H9 (cell line): ENCODE results near the gene BCAS2. TPM values are rescaled to one million over a fixed set of nuclear protein-coding genes. Genes with fewer than 3 reads are reported as not detected.

Source experiments
- DNase-seq: peaks from one replicate; pipeline ENCODE4 v3.0.0-alpha.2; 2017
- H2AFZ ChIP-seq: one replicate; pipeline ENCODE4 v1.6.1; 2013; ENCODE audit warnings: mild to moderate bottlenecking, low read length, control low read depth, moderate library complexity
- H2AK5ac ChIP-seq: 2 replicates; pipeline ENCODE4 v1.6.1; 2013; ENCODE audit warnings: low read length, control low read depth, mixed read lengths; ENCODE audit not compliant: insufficient read length
- H2BK120ac ChIP-seq: one replicate; pipeline ENCODE4 v1.6.1; 2013; ENCODE audit warnings: low read depth, mild to moderate bottlenecking, low read length, control low read depth, inconsistent platforms; ENCODE audit not compliant: poor library complexity, severe bottlenecking
- H2BK12ac ChIP-seq: 2 replicates; pipeline ENCODE4 v1.6.1; 2013; ENCODE audit warnings: low read length, control low read depth, mixed read lengths, low read depth; ENCODE audit not compliant: insufficient read length
- H2BK15ac ChIP-seq: 2 replicates; pipeline ENCODE4 v1.6.1; 2013; ENCODE audit warnings: low read depth, low read length, control low read depth
- H2BK20ac ChIP-seq: one replicate; pipeline ENCODE4 v1.6.1; 2013; ENCODE audit warnings: low read depth, mild to moderate bottlenecking, low read length, control low read depth, inconsistent platforms; ENCODE audit not compliant: poor library complexity, severe bottlenecking
- H2BK5ac ChIP-seq: 2 replicates; pipeline ENCODE4 v1.6.1; 2013; ENCODE audit warnings: low read length, control low read depth, mixed read lengths; ENCODE audit not compliant: insufficient read length
- H3K14ac ChIP-seq: 2 replicates; pipeline ENCODE4 v1.6.1; 2013; ENCODE audit warnings: low read length, control low read depth; ENCODE audit not compliant: insufficient read depth
- H3K18ac ChIP-seq: 2 replicates; pipeline ENCODE4 v1.6.1; 2013; ENCODE audit warnings: low read depth, mild to moderate bottlenecking, mixed read lengths, low read length, control low read depth; ENCODE audit not compliant: insufficient read length
- H3K23ac ChIP-seq: 2 replicates; pipeline ENCODE4 v1.6.1; 2013; ENCODE audit warnings: low read length, control low read depth, mixed read lengths, low read depth; ENCODE audit not compliant: insufficient read length
- H3K23me2 ChIP-seq: 2 replicates; pipeline ENCODE4 v1.6.1; 2013; ENCODE audit warnings: low read depth, mild to moderate bottlenecking, mixed read lengths, low read length, control low read depth; ENCODE audit not compliant: insufficient read length, poor library complexity, severe bottlenecking
- H3K27ac ChIP-seq: 2 replicates; pipeline ENCODE4 v1.5.1; 2013; ENCODE audit warnings: low read length, control low read depth, mixed read lengths, low read depth; ENCODE audit not compliant: insufficient read length
- H3K27me3 ChIP-seq: 2 replicates; pipeline ENCODE4 v1.6.1; 2013; ENCODE audit warnings: low read length, control low read depth, inconsistent platforms; ENCODE audit not compliant: insufficient read depth
- H3K4ac ChIP-seq: 2 replicates; pipeline ENCODE4 v1.6.1; 2013; ENCODE audit warnings: low read depth, mild to moderate bottlenecking, control low read depth, inconsistent platforms, low read length, moderate library complexity
- H3K4me1 ChIP-seq: 2 replicates; pipeline ENCODE4 v1.6.1; 2013; ENCODE audit warnings: low read length, control low read depth, inconsistent platforms; ENCODE audit not compliant: insufficient read depth
- H3K4me2 ChIP-seq: 2 replicates; pipeline ENCODE4 v1.6.1; 2013; ENCODE audit warnings: low read length, control low read depth, mixed read lengths; ENCODE audit not compliant: insufficient read length, insufficient read depth
- H3K56ac ChIP-seq: 2 replicates; pipeline ENCODE4 v1.6.1; 2013; ENCODE audit warnings: low read depth, mild to moderate bottlenecking, mixed read lengths, low read length, control low read depth; ENCODE audit not compliant: insufficient read length
- H3K79me1 ChIP-seq: 2 replicates; pipeline ENCODE4 v1.6.1; 2013; ENCODE audit warnings: low read depth, mild to moderate bottlenecking, moderate library complexity, low read length, control low read depth, inconsistent platforms; ENCODE audit not compliant: insufficient read depth, poor library complexity, severe bottlenecking
- H3K79me2 ChIP-seq: 2 replicates; pipeline ENCODE4 v1.6.1; 2013; ENCODE audit warnings: low read length, control low read depth, inconsistent platforms; ENCODE audit not compliant: insufficient read depth
- H3K9ac ChIP-seq: 2 replicates; pipeline ENCODE4 v1.6.1; 2013; ENCODE audit warnings: low read length, control low read depth, mixed read lengths; ENCODE audit not compliant: insufficient read length; ENCODE audit errors: extremely low read depth
- H3K9me3 ChIP-seq: one replicate; pipeline ENCODE4 v1.6.1; 2013; ENCODE audit warnings: low read depth, low read length, inconsistent platforms; ENCODE audit not compliant: control insufficient read depth
- H3T11ph ChIP-seq: one replicate; pipeline ENCODE4 v1.6.1; 2013; ENCODE audit warnings: mild to moderate bottlenecking, low read length, control low read depth, inconsistent platforms
- H4K20me1 ChIP-seq: one replicate; pipeline ENCODE4 v1.6.1; 2013; ENCODE audit not compliant: control insufficient read depth, insufficient read length, insufficient read depth
- H4K5ac ChIP-seq: 2 replicates; pipeline ENCODE4 v1.6.1; 2013; ENCODE audit warnings: low read depth, mild to moderate bottlenecking, mixed read lengths, low read length, control low read depth; ENCODE audit not compliant: insufficient read length
- H4K8ac ChIP-seq: replicated peaks from 2 replicates; pipeline ENCODE4 v1.6.1; 2013; ENCODE audit warnings: low read length, control low read depth, mixed read lengths, low read depth; ENCODE audit not compliant: insufficient read length
- H4K91ac ChIP-seq: 2 replicates; pipeline ENCODE4 v1.6.1; 2013; ENCODE audit warnings: low read depth, mild to moderate bottlenecking, moderate library complexity, mixed read lengths, low read length, control low read depth; ENCODE audit not compliant: insufficient read length
- H3K27ac Mint-ChIP-seq, 3 experiments: 2 replicates in 2 of 3; 3 replicates in 1 of 3; pipeline ENCODE4 v1.8.0; 2020 to 2021; ENCODE audit warnings: mixed read lengths in 3 of 3, mild to moderate bottlenecking in 1 of 3, moderate library complexity in 1 of 3
- H3K27me3 Mint-ChIP-seq: 2 replicates; pipeline ENCODE4 v1.8.0; 2021; ENCODE audit warnings: low read depth, mild to moderate bottlenecking, moderate library complexity, mixed read lengths
- H3K36me3 Mint-ChIP-seq, 3 experiments: 2 replicates in 2 of 3; 3 replicates in 1 of 3; pipeline ENCODE4 v1.8.0; 2020 to 2021; ENCODE audit warnings: low read depth in 3 of 3, mixed read lengths in 3 of 3; ENCODE audit not compliant: insufficient read depth in 1 of 3
- H3K4me1 Mint-ChIP-seq, 2 experiments: 2 replicates each; pipeline ENCODE4 v1.8.0; 2020; ENCODE audit warnings: mixed read lengths in 2 of 2
- H3K4me3 Mint-ChIP-seq, 2 experiments: 2 replicates in 1 of 2; 3 replicates in 1 of 2; pipeline ENCODE4 v1.8.0; 2020 to 2021; ENCODE audit warnings: mild to moderate bottlenecking in 2 of 2, mixed read lengths in 2 of 2, moderate library complexity in 1 of 2
- H3K9me3 Mint-ChIP-seq, 2 experiments: 2 replicates in 1 of 2; 3 replicates in 1 of 2; pipeline ENCODE4 v1.8.0; 2020; ENCODE audit warnings: mild to moderate bottlenecking in 2 of 2, mixed read lengths in 2 of 2, moderate library complexity in 1 of 2
- WGBS: extraction: QIAGEN DNeasy Blood & Tissue Kit; methylation state at CpG from one replicate; pipeline ENCODE4 v1.1.7; 2013; ENCODE audit warnings: missing lambda C conversion rate, low lambda C conversion rate, mixed read lengths; ENCODE audit not compliant: insufficient read length; ENCODE audit errors: extremely low coverage; 5-methylcytosine and 5-hydroxymethylcytosine counted together
- total RNA-seq: library from RNA; stranded (reverse); gene quantifications from 2 replicates; pipeline ENCODE4 v1.2.1, GENCODE V29; 2021
- TF ChIP-seq, protein P1 (sequence below): fragments of 200-600 bp; sonication (generic); conservative IDR thresholded peaks from 3 replicates; pipeline ENCODE4 v1.8.0; 2021; ENCODE audit warnings: antibody characterized with exemption, mild to moderate bottlenecking

BCAS2 gene
- total RNA-seq, 1 experiment from 2014 or later: 72.1 TPM

DNA sequence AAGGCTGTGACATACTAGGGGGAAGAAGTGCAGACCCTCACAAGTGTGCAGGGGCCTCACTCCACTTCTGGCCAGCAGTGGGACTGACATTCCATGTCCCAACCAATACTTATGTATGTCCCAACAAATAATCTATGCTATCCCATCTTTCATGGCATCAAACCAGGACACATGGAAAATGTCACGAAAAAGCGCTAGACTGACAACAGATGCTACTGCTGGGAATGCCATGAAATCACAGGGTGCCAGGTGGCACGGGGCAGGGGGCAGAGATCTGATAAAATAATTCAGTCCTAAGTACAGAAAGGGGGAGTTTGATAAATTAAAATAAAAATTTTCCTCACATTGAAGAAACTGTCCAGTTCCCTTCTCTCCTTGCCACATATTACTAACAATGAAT, 27.6 kb upstream of the BCAS2 start:
- no CpG with 5 or more reads among the region's 3 CpGs for WGBS
- Histone ChIP-seq H3K79me1 (no peaks in the 10 kb centered on the region), H2AFZ (no peak overlapping the region), H2BK120ac (no peak overlapping the region), H3K4me1 (no peaks in the 10 kb centered on the region), H2BK12ac (no peak overlapping the region), H2BK20ac (no peak overlapping the region), H3K23me2 (peaks cover 3% of the 10 kb centered on the region), H3K27me3 (no peaks in the 10 kb centered on the region), H2BK5ac (no peak overlapping the region), H3K9ac (no peak overlapping the region), H3K4ac (no peak overlapping the region), H4K5ac (no peak overlapping the region), H2AK5ac (no peak overlapping the region), H3T11ph (no peak overlapping the region), H4K20me1 (no peaks in the 10 kb centered on the region), H4K91ac (no peak overlapping the region), H3K56ac (no peak overlapping the region), H3K79me2 (no peaks in the 10 kb centered on the region), H3K14ac (no peak overlapping the region), H3K9me3 (no peaks in the 10 kb centered on the region), H3K27ac (no peak overlapping the region), H4K8ac (no peak overlapping the region), H3K23ac (no peak overlapping the region), H3K4me2 (no peak overlapping the region), H2BK15ac (no peak overlapping the region), H3K18ac (no peak overlapping the region)
- no peak overlapping the region for H3K4me3 Mint-ChIP-seq
- no peak for DNase-seq
- H3K27me3 Mint-ChIP-seq: no peaks in the 10 kb centered on the region
- no peak overlapping the region for H3K27ac Mint-ChIP-seq
- H3K4me1 Mint-ChIP-seq: no peaks in the 10 kb centered on the region
- TF ChIP-seq, protein P1, sequence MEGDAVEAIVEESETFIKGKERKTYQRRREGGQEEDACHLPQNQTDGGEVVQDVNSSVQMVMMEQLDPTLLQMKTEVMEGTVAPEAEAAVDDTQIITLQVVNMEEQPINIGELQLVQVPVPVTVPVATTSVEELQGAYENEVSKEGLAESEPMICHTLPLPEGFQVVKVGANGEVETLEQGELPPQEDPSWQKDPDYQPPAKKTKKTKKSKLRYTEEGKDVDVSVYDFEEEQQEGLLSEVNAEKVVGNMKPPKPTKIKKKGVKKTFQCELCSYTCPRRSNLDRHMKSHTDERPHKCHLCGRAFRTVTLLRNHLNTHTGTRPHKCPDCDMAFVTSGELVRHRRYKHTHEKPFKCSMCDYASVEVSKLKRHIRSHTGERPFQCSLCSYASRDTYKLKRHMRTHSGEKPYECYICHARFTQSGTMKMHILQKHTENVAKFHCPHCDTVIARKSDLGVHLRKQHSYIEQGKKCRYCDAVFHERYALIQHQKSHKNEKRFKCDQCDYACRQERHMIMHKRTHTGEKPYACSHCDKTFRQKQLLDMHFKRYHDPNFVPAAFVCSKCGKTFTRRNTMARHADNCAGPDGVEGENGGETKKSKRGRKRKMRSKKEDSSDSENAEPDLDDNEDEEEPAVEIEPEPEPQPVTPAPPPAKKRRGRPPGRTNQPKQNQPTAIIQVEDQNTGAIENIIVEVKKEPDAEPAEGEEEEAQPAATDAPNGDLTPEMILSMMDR: no peak
- no peaks in the 10 kb centered on the region for H3K36me3 Mint-ChIP-seq
- no peaks in the 10 kb centered on the region for H3K9me3 Mint-ChIP-seq
